H7 (cell line): ENCODE results near the gene EML1. TPM values are rescaled to one million over a fixed set of nuclear protein-coding genes. Genes with fewer than 3 reads are reported as not detected.

ENCODE experiments used
- DNase-seq: peaks from one replicate; pipeline ENCODE4 v3.0.0; 2012
- H3K27me3 ChIP-seq: 2 replicates; pipeline ENCODE4 v1.6.0; 2011; ENCODE audit warnings: mild to moderate bottlenecking, low read length; ENCODE audit not compliant: control insufficient read depth, insufficient read depth
- H3K36me3 ChIP-seq: replicated peaks from 2 replicates; pipeline ENCODE4 v1.5.1; 2011; ENCODE audit warnings: low read length; ENCODE audit not compliant: control insufficient read depth, insufficient read depth
- H3K4me3 ChIP-seq: 2 replicates; pipeline ENCODE4 v1.5.1; 2011; ENCODE audit warnings: low read depth, mild to moderate bottlenecking, control low read depth, low read length, moderate library complexity; ENCODE audit not compliant: insufficient read depth
- total RNA-seq: library from RNA; depleted of rRNA; stranded (reverse); fragments of >200 nt; shearing (Covaris generic); gene quantifications from 2 replicates; pipeline ENCODE4 v1.2.3, GENCODE V29; 2014

EML1 gene
- total RNA-seq, 1 experiment from 2014 or later, result 19.1 TPM

DNA sequence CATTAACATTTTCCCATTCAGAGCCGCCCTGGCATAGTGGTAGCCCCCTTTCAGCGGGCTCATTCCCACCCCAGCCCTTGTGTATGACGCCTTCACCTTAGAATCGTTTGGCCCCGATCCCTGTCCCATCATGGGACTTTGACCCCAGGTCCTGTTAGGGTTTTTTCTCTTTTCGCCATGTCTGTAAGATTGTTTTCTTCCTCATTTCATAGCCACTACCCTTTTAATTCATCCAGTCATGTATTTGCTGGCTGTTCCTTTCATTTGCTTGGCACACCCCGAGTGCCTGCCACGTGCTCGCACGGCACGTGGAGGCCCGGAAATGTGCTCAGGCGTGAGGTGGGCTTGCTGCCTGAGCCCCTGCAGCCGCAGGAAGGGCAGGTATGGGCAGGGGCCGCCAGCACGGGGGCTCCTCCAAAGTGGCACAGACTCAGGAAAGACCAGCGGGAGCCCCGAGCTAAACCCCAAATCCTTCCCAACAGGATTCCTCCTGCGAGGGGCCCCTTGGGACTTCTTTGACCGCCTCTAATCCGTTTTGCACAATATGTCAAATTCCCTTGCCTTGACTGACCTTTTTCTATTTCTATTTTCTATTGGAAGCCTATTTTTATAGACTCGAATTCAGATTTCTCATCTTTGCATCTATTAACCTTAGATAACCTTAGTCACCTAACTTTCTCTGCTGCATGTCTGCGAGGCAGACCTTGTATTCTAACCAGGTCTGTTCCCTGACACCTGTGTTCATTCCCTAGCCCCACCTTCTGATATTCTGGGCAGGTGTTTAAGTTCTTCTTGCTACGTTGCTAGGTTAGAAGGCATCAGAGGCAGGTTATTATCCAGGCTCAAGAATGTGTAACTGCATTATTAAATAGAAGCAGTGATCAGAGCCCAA, 114.8 kb downstream of the EML1 start:
- Histone ChIP-seq H3K27me3 (no peaks in the 10 kb centered on the region), H3K4me3 (no peak overlapping the region), H3K36me3 (no peaks in the 10 kb centered on the region; the same call in 1 of the 2 replicates)
- no peak for DNase-seq

DNA sequence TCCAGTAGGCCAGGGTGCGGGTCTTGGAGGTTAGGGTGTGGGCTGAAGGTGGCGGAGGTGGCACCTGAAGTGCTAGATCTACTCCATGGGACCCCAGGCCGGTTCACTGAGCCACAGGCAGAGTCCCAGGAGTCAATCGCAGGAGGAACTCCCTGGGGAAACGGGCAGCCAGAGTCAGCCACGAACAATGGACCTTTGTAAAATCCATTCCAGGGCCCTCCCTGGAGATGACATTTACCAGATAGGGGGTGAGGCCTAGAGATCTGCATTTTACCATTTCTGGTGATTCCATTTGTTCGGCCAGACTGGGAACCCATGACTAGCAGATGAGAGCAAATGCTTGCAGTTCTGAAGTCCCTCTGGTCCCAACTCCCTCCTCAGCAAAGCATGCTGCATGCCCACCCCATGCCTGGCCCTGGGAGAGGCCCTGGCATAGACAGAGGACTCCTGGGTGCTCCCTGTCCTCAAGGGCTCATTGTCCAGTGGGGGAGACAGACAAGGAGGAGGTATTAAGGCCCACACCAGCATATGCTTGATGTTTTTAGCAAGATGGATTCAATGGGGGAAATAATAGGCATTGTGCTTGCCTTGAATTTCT, 115.5 kb downstream of the EML1 start:
- Histone ChIP-seq H3K36me3 (no peaks in the 10 kb centered on the region; the same call in 1 of the 2 replicates), H3K27me3 (no peaks in the 10 kb centered on the region), H3K4me3 (no peak overlapping the region)
- DNase-seq, result no peak

DNA sequence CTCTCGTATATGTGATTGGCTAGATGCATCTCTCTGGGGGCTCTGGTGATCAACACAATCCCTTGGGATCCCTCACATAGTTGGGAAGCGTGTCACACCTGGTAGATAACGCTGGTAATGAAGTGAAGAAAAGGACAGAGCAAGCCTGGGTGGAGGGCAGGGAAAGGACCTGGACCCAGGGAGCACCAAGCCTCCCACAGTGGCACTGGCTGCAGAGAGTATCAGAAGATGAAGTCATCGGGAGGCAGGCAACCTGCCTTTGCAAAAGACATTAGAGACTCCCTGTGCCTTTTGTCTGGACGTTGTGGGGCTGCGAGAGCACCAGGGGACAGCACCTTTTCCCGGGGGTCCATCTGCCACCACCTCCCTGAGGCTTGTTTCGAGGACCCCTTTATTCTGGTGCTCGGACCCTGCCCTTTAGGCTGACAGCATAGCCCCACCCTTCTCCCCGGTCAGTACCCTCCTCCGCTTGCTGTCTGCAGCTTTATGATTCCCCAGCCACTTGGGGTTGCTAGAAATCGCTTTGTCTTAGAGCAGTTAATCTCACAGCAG, 116.4 kb downstream of the EML1 start:
- DNase-seq, result no peak
- Histone ChIP-seq H3K4me3 (no peak overlapping the region), H3K36me3 (no peaks in the 10 kb centered on the region; the same call in 1 of the 2 replicates), H3K27me3 (no peaks in the 10 kb centered on the region)

DNA sequence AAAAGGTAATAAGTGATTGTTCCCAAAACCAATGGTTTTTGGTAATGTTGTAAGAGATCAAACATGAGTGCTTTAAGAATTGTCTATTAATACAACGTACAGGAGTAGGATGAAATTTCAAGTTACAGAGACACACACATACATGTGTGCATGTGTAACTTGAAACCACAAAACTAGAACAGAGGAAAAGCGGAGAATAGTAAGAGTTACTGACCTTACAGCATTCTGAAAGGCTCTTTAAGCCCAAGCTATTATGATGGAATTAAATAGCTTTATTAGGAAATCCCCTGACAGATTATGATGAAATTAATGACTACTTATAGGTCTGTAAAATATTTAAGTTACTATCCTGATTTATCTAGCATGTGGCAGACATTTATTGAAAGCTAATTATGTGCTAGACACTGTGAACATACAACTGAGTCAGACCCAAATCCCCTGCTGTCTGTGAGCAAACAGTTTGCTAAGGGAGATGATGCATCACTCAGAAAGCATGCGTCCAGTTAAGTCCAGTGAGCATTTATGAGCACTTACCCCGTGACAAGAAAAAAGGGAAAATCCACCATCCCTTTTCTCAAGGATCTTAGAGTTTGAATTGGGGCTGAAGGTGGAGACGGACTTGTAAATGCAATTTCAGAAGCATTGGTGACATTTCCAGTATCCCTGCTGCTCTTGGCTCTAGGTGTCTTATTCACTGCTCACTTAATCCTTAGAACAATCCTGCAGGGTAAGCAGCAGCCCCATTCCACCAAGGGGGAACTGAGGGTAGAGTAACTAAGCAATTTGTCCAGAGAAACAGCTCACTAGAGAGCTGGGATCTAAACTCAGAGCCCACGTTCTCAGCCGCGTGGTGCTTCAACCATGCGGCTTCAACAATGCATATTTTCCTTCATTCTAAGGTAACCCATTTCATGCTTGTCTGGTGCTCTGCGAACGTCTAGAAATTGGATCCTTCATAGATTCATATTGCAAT, 117.4 kb downstream of the EML1 start:
- no peak for DNase-seq
- H3K4me3 ChIP-seq, result no peak overlapping the region
- no peaks in the 10 kb centered on the region for H3K27me3 ChIP-seq
- no peaks in the 10 kb centered on the region; the same call in 1 of the 2 replicates for H3K36me3 ChIP-seq

DNA sequence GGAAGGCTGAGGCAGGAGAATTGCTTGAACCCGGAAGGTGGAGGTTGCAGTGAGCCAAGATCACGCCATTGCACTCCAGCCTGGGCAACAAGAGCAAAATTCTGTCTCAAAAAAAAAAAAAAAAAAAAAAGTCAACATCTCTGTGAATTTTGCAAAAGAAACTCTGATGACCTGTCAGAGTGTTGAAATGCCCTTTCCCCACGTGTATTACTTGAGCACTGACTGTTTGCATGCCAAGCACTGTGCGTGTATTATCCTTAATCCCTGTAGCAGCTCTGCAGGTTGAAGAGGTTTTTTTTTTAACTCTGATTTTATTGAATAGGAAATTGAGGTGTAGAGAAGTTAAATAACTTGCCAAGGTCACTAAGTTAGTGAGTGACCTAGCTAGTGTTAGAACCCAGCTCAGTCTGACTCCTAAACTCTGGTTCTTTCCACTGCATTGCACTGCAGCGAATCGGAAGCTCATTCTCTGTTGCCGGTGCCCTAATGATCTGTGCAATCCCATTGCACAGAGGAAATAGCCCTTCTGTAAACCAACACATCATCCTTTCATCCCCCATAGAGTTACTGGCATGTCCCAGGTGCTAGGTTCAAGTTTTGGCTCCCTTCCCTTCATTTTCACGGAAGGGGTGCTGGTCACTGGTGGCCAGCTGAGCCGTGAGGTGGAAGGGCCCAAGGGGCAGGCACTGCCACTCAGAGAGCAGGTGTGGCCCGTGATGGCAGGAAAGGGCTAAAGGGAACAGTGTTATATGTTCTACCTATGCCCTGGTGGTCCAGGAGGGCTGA, 122.3 kb downstream of the EML1 start:
- Histone ChIP-seq H3K27me3 (no peaks in the 10 kb centered on the region), H3K36me3 (no peaks in the 10 kb centered on the region; the same call in 1 of the 2 replicates), H3K4me3 (no peak overlapping the region)
- DNase-seq, result no peak

DNA sequence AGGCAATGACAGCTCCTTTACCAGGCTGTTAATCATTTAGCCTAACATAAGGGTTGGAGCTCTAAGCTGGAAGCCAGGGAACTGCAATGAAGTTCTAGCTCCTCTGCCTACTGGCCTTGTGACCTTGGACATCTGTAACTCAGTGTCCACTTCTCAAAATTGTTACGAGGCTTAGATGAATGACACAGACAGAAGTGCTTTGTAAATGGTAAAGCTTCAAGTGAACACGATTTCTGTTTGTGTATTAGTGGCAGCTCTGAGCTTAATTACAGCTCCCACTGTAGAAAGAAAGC, 122.8 kb downstream of the EML1 start:
- no peak for DNase-seq
- H3K36me3 ChIP-seq, result no peaks in the 10 kb centered on the region; the same call in 1 of the 2 replicates
- no peak overlapping the region for H3K4me3 ChIP-seq
- no peaks in the 10 kb centered on the region for H3K27me3 ChIP-seq

DNA sequence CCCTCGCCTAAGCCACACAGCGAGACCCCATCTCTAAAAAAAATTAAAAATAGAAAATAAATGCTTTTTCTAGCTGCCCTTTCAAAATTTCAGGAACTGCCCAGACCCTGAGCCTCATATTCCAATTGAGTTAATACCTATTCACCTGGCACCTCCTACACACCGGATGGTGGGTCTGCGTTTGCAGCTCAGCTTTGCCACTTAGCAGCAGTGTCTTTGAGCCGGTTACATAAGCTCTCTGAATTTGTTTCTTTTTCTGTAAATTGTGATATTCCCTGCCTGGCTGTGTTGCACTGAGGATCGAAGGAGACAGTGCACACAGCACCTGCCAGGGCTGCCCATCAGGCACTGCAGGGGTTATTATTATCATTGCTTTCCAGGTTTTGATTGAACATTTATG, 125.6 kb downstream of the EML1 start:
- no peak for DNase-seq
- H3K4me3 ChIP-seq, result no peak overlapping the region
- H3K27me3 ChIP-seq, result no peaks in the 10 kb centered on the region
- H3K36me3 ChIP-seq, result no peaks in the 10 kb centered on the region; the same call in 1 of the 2 replicates

DNA sequence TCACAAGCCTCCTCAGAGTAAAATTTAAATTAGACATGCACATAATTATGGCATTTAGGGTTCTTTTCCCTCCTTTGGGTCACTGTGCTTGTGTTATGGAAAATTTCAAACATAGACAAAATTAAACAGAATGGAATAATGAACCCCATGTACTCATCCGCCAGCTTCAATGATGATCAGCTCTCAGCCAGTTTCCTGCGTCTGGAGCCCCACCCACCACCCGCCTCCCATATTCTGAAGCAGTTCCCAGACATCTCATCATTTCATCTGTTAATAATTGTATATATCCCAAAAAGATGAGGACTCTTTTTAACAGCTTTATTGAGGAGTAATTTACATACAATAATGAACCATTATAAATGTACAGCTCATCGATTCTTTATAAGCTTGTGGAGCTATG, 128.2 kb downstream of the EML1 start:
- no peak for DNase-seq
- Histone ChIP-seq H3K4me3 (no peak overlapping the region), H3K36me3 (no peaks in the 10 kb centered on the region), H3K27me3 (no peaks in the 10 kb centered on the region)

DNA sequence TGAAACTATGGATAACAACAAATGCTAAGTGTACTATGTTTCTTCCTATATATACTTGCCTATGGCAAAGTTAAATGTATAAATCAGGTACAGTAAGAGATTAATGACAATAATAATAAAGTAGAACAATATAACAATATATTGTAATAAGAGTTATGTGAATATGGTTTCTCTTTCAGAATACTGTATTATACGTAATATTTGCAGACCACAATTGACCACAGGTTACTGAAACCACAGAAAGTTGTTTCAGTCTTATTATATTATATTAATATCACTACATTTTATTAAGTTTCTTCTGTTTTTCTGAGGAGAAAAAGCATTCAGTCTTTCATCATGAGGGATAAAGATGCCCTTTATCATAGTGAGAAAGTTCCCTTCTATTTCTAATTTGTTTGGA, 131.2 kb downstream of the EML1 start:
- no peak for DNase-seq
- Histone ChIP-seq H3K36me3 (no peaks in the 10 kb centered on the region), H3K4me3 (no peak overlapping the region), H3K27me3 (no peaks in the 10 kb centered on the region)

DNA sequence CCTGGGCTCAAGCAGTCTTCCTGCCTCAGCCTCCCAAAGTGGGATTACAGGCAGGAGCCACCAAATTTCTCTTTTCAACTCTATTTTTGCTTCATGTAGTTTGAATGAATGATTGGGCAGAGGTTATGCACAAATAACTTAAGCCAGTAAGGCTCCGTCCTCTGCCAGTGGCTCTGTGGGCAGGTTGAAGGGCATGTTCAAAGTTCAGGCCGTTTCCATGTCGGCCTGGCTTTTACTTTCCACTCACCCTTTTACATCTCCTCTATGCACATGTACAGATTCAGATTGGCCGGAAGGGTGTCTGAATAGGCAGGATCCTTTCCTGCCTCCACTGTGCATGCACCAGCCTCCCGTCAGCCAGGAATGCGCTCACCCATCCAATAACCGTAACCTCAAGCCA, 132.3 kb downstream of the EML1 start:
- Histone ChIP-seq H3K27me3 (no peaks in the 10 kb centered on the region), H3K4me3 (no peak overlapping the region), H3K36me3 (no peaks in the 10 kb centered on the region)
- DNase-seq, result no peak

DNA sequence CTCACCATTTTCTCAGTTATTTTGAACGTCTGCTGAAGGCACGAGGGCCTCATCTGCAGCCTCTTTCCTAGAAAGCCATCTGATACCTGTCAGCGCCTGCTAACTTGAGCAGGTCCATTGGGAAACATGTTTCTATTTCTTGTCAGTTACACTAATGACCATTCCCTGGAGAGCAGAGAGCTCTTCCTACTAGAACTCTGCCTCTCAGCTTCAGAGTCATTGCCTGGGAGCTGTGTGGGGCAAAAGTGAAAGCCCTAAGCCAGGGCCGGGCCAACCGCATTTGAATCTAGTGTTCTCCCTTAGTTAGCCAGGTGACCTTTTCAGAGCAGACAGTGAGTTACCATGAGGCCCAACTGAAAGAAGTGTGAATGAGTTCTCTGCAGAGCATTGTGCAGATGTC, 135.8 kb downstream of the EML1 start:
- no peak for DNase-seq
- H3K4me3 ChIP-seq, result no peak overlapping the region
- no peaks in the 10 kb centered on the region for H3K27me3 ChIP-seq
- H3K36me3 ChIP-seq, result no peaks in the 10 kb centered on the region

DNA sequence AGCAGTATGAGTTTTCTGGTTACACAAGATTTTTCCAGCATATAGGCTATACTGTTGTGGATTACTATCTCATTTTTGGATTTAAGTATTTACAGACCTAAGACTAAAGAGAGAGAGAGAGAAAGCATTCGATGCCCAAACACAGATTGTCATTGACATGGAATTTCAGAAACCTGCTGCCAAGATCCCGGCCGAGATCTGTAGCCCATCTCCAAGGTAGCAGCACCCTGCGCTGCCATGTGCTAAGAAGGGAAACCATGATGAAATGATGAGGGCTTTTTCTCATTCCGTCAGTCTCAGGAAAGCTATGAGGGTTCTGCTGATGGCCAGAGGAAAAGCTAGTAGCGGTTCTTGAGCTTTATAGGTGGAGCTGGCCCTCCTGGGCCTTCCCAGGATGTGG, 136.4 kb downstream of the EML1 start:
- no peaks in the 10 kb centered on the region for H3K27me3 ChIP-seq
- no peak for DNase-seq
- no peak overlapping the region for H3K4me3 ChIP-seq
- H3K36me3 ChIP-seq, result no peaks in the 10 kb centered on the region

DNA sequence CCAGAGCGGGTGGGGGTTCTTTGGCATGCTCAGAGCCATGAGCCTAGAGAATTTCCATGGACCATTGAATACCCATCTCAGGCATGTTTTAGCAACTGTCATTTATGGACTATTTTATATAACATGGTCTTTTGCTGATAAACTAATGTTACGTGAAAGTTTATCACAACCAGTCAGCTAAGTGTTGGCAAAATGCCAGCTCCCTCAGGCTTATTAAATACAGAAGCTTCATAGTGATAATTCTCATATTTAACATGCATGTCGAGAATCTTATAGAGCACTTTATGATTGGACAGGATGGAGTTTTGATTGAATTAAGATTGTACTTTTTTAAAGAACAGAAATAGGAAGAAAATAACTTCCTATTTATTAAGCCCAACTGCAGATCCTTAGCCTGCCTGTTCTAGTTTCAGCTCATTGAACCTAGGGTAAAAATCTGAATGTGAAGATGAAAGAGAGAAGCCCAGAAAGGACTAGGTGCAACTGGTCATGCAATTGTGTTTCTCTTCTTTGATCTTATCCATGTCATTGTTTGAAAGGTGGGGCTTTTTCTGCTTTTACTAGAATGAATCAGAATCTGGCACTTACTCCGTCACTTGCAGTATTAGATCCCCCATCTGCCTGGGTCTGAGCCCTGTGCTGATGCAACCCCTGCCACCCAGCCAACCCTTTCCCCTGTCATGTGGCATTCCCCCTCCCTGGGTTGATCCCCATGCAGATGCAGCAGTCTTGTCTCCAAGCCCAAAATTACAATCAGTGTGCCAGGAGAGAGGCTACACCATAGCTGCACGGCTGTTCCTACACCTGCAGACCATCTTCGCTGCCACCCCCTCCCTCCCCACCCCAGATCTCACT, 137.4 kb downstream of the EML1 start:
- no peak for DNase-seq
- Histone ChIP-seq H3K4me3 (no peak overlapping the region), H3K27me3 (no peaks in the 10 kb centered on the region), H3K36me3 (no peaks in the 10 kb centered on the region)
